Gastrocnemius medialis (tissue), 4 donors: ENCODE data around the gene TTLL6. TPM values are rescaled to one million over a fixed set of nuclear protein-coding genes. Genes with fewer than 3 reads are reported as not detected.
"Not testable (repeated sequence)": the region's sequence is repeated elsewhere in the genome, so short reads cannot be mapped to it uniquely, and the experiment has no call there.

Experiments
- ATAC-seq, 2 donors: fragments of 150-250 bp; one replicate each; pipeline ENCODE4 v1.9.1; 2016
- DNase-seq, 2 donors: peaks; one replicate each; pipeline ENCODE4 v3.0.0-alpha.2; 2019
- H3K27ac ChIP-seq, 4 donors: fragments of 200-600 bp; sonication (generic); 1 replicate in 1 of 4; 2 replicates in 3 of 4; pipeline ENCODE4 v1.5.1; 2016 to 2018; ENCODE audit warnings: mild to moderate bottlenecking in 2 of 4, moderate library complexity in 1 of 4
- H3K27me3 ChIP-seq, 3 donors: fragments of 200-600 bp; sonication (generic) in 2 of 3; 1 replicate in 1 of 3; 2 replicates in 2 of 3; pipeline versions ENCODE4 v1.5.1 to v1.6.0; 2016 to 2019; ENCODE audit warnings: mild to moderate bottlenecking in 1 of 3, moderate library complexity in 1 of 3
- H3K36me3 ChIP-seq, 2 donors: fragments of 200-600 bp; sonication (generic) in 1 of 2; one replicate each; pipeline ENCODE4 v1.5.1; 2017 to 2018
- H3K4me1 ChIP-seq, 2 donors: fragments of 200-600 bp; sonication (generic) in 1 of 2; one replicate each; pipeline ENCODE4 v1.5.1; 2016 to 2017; ENCODE audit warnings: mild to moderate bottlenecking in 2 of 2
- H3K4me3 ChIP-seq, 4 donors: fragments of 200-600 bp; sonication (generic) in 3 of 4; 1 replicate in 1 of 4; 2 replicates in 3 of 4; pipeline ENCODE4 v1.5.1; 2016 to 2019; ENCODE audit warnings: mild to moderate bottlenecking in 2 of 4
- H3K9me3 ChIP-seq, 3 donors: fragments of 200-600 bp; sonication (generic) in 2 of 3; 1 replicate in 1 of 3; 2 replicates in 2 of 3; pipeline ENCODE4 v1.5.1; 2016 to 2019
- CTCF ChIP-seq, 5 experiments: fragments of 450-650 bp in 3 of 5; fragments of 200-600 bp in 2 of 5; sonication (generic) in 2 of 5; IDR thresholded peaks in 4 of 5; conservative IDR thresholded peaks in 1 of 5; 1 replicate in 4 of 5; 2 replicates in 1 of 5; pipeline ENCODE4 v1.5.1; 2016 to 2019; ENCODE audit warnings: antibody characterized with exemption in 5 of 5, mild to moderate bottlenecking in 3 of 5, moderate library complexity in 3 of 5
- POLR2A ChIP-seq, 2 donors: fragments of 450-650 bp; IDR thresholded peaks; one replicate each; pipeline ENCODE4 v1.6.1; 2017; ENCODE audit warnings: antibody characterized with exemption in 2 of 2, mild to moderate bottlenecking in 2 of 2, moderate library complexity in 2 of 2
- in situ Hi-C, 4 donors: fragments of 200-750 bp; cut with MboI; loops; one replicate each; pipeline versions ENCODE4 v1.15.0 to v1.8.0; 2017; ENCODE audit warnings: low sequenced_read_pairs in 4 of 4
- intact Hi-C: fragments of 100-400 bp; cut with DNase I; formaldehyde crosslinking; loops from one replicate; pipeline ENCODE4 v1.15.1; 2023; ENCODE audit warnings: low total_unique reads
- total RNA-seq, 4 donors: library from RNA; depleted of rRNA; stranded (reverse); fragments of >200 nt; gene quantifications; one replicate each; pipeline versions ENCODE4 v1.1.0 to v1.2.3, GENCODE V29; 2016

TTLL6 gene
- total RNA-seq, 4 donors from 2014 or later, result 0.10 TPM; not detected in 2

GRCh38 chr17:48718761-48719641, 98.0 kb downstream of the TTLL6 start:
- H3K4me1 ChIP-seq, result peaks cover 0 to 10% of the 10 kb centered on the region in 2 donors
- peak overlapping the region in 2 of 4 donors; percentile 15 to 27 for H3K4me3 ChIP-seq
- no peaks in the 10 kb centered on the region for H3K9me3 ChIP-seq
- DNase-seq (no peak), ATAC-seq (no peak)
- in situ Hi-C loops, result loop anchor here in 1 of 4 donors (25.0 kb wide), 1 partner anchor 318 kb away; no protein-coding TSS in a partner anchor
- H3K27me3 ChIP-seq, result peaks cover 95 to 99% (median 97%) of the 10 kb centered on the region in 3 donors
- TF ChIP-seq CTCF (IDR thresholded peaks at IDR 0.05 in 4 of 5, conservative IDR thresholded peaks at IDR 0.05 in 1 of 5) (no peak), POLR2A (IDR thresholded peaks at IDR 0.05) (no peak)
- H3K36me3 ChIP-seq, result no peaks in the 10 kb centered on the region
- H3K27ac ChIP-seq, result no peak overlapping the region
- intact Hi-C loops, result no loop called here

- no peaks in the 10 kb centered on the region for H3K9me3 ChIP-seq
- intact Hi-C loops, result no loop called here
- peak overlapping the region in 1 of 4 donors; percentile 27 for H3K4me3 ChIP-seq
- H3K27ac ChIP-seq, result no peak overlapping the region
- ATAC-seq (no peak), DNase-seq (no peak)
- peaks cover 0 to 10% of the 10 kb centered on the region in 2 donors for H3K4me1 ChIP-seq
- TF ChIP-seq CTCF (IDR thresholded peaks at IDR 0.05 in 4 of 5, conservative IDR thresholded peaks at IDR 0.05 in 1 of 5) (no peak), POLR2A (IDR thresholded peaks at IDR 0.05) (no peak)
- H3K36me3 ChIP-seq, result no peaks in the 10 kb centered on the region
- peaks cover 94 to 99% (median 95%) of the 10 kb centered on the region in 3 donors for H3K27me3 ChIP-seq
- in situ Hi-C loops, result loop anchor here in 1 of 4 donors (25.0 kb wide), 1 partner anchor 319 kb away; no protein-coding TSS in a partner anchor
These were observed 98.7 kb downstream of the TTLL6 start for GRCh38 chr17:48718227-48718760.

GRCh38 chr17:48717367-48718226, 99.4 kb downstream of the TTLL6 start:
- in situ Hi-C loops (loop anchor here in 1 of 4 donors (25.0 kb wide), 1 partner anchor 320 kb away; no protein-coding TSS in a partner anchor), intact Hi-C loops (no loop called here)
- TF ChIP-seq CTCF (IDR thresholded peaks at IDR 0.05 in 4 of 5, conservative IDR thresholded peaks at IDR 0.05 in 1 of 5), result no peak
- no peak for TF ChIP-seq POLR2A (IDR thresholded peaks at IDR 0.05)
- H3K36me3 ChIP-seq, result no peaks in the 10 kb centered on the region
- no peak overlapping the region for H3K4me3 ChIP-seq
- H3K27ac ChIP-seq, result no peak overlapping the region
- no peaks in the 10 kb centered on the region for H3K9me3 ChIP-seq
- ATAC-seq (no peak), DNase-seq (no peak)
- H3K4me1 ChIP-seq, result peaks cover 0 to 10% of the 10 kb centered on the region in 2 donors
- peaks cover 91 to 97% (median 93%) of the 10 kb centered on the region in 3 donors for H3K27me3 ChIP-seq

GRCh38 chr17:48716549-48716948, 100.5 kb downstream of the TTLL6 start:
- in situ Hi-C loops, result loop anchor here in 1 of 4 donors (25.0 kb wide), 1 partner anchor 321 kb away; no protein-coding TSS in a partner anchor
- intact Hi-C loops, H3K27ac ChIP-seq, H3K4me3 ChIP-seq, ATAC-seq, DNase-seq, H3K4me1 ChIP-seq, H3K36me3 ChIP-seq, H3K9me3 ChIP-seq: not testable (repeated sequence)
- H3K27me3 ChIP-seq, result peaks cover 88 to 97% (median 92%) of the 10 kb centered on the region in 3 donors
